Thoracic aorta (tissue), 2 donors: ENCODE data around the gene UAP1L1. TPM values are rescaled to one million over a fixed set of nuclear protein-coding genes. Genes with fewer than 3 reads are reported as not detected.

ENCODE experiments used
- ATAC-seq: fragments of 150-250 bp; one replicate; pipeline ENCODE4 v1.8.0; 2017; ENCODE audit warnings: low read depth; ENCODE audit not compliant: insufficient number of reproducible peaks, low FRiP score
- DNase-seq: peaks from one replicate; pipeline ENCODE4 v3.0.0-alpha.2; 2020; ENCODE audit warnings: low spot score
- H3K27ac ChIP-seq, 2 donors: fragments of 200-600 bp; sonication (generic); 1 replicate in 1 of 2; 2 replicates in 1 of 2; pipeline ENCODE4 v1.5.1; 2016; ENCODE audit warnings: mild to moderate bottlenecking in 2 of 2, moderate library complexity in 2 of 2
- H3K27me3 ChIP-seq: fragments of 200-600 bp; sonication (generic); replicated peaks from 2 replicates; pipeline ENCODE4 v1.6.0; 2016; ENCODE audit warnings: mild to moderate bottlenecking; ENCODE audit not compliant: insufficient read depth
- H3K36me3 ChIP-seq: fragments of 200-600 bp; sonication (generic); one replicate; pipeline ENCODE4 v1.5.1; 2016
- H3K4me1 ChIP-seq, 2 donors: fragments of 200-600 bp; sonication (generic); 1 replicate in 1 of 2; 2 replicates in 1 of 2; pipeline versions ENCODE4 v1.5.1 to v1.6.0; 2016; ENCODE audit warnings: low read depth in 2 of 2, mild to moderate bottlenecking in 1 of 2; ENCODE audit not compliant: control insufficient read depth in 1 of 2
- H3K4me3 ChIP-seq: fragments of 200-600 bp; sonication (generic); 2 replicates; pipeline ENCODE4 v1.5.1; 2016; ENCODE audit warnings: mild to moderate bottlenecking
- H3K9me3 ChIP-seq: fragments of 200-600 bp; sonication (generic); 2 replicates; pipeline ENCODE4 v1.5.1; 2016
- CTCF ChIP-seq: fragments of 200-600 bp; sonication (generic); IDR thresholded peaks from one replicate; pipeline ENCODE4 v1.5.1; 2019; ENCODE audit warnings: antibody characterized with exemption
- total RNA-seq, 2 donors: library from RNA; depleted of rRNA; stranded (reverse); fragments of >200 nt; gene quantifications; one replicate each; pipeline versions ENCODE4 v1.1.0 to v1.2.3, GENCODE V29; 2016

UAP1L1 gene
- total RNA-seq, 2 donors from 2014 or later = 9.6 to 11.4 TPM

GRCh38 chr9:137099231-137099630 lies 21.9 kb downstream of the UAP1L1 start:
- peaks cover 65% of the 10 kb centered on the region for H3K36me3 ChIP-seq
- no peaks in the 10 kb centered on the region for H3K27me3 ChIP-seq
- no peaks in the 10 kb centered on the region for H3K9me3 ChIP-seq
- TF ChIP-seq CTCF = no peak
- H3K4me1 ChIP-seq = no peaks in the 10 kb centered on the region
- no peak for ATAC-seq
- H3K4me3 ChIP-seq = no peak overlapping the region
- DNase-seq = no peak
- no peak overlapping the region for H3K27ac ChIP-seq

GRCh38 chr9:137103206-137103999 lies 26.1 kb downstream of the UAP1L1 start:
- Histone ChIP-seq H3K27me3 (no peaks in the 10 kb centered on the region), H3K27ac (no peak overlapping the region), H3K36me3 (peaks cover 64% of the 10 kb centered on the region), H3K4me3 (no peak overlapping the region), H3K9me3 (no peaks in the 10 kb centered on the region), H3K4me1 (no peaks in the 10 kb centered on the region)
- TF ChIP-seq CTCF = no peak
- no peak for DNase-seq
- no peak for ATAC-seq

- H3K27ac ChIP-seq = no peak overlapping the region
- no peak for TF ChIP-seq CTCF
- H3K4me1 ChIP-seq = no peaks in the 10 kb centered on the region
- peaks cover 45% of the 10 kb centered on the region for H3K36me3 ChIP-seq
- ATAC-seq (no peak), DNase-seq (no peak)
- H3K27me3 ChIP-seq = no peaks in the 10 kb centered on the region
- H3K4me3 ChIP-seq = no peak overlapping the region
- H3K9me3 ChIP-seq = no peaks in the 10 kb centered on the region
Measured at GRCh38 chr9:137105814-137106661, 28.7 kb downstream of the UAP1L1 start.

- H3K36me3 ChIP-seq = peaks cover 38% of the 10 kb centered on the region
- no peak overlapping the region for H3K27ac ChIP-seq
- no peak for TF ChIP-seq CTCF
- no peaks in the 10 kb centered on the region for H3K4me1 ChIP-seq
- H3K27me3 ChIP-seq = no peaks in the 10 kb centered on the region
- H3K4me3 ChIP-seq = no peak overlapping the region
- ATAC-seq = no peak
- no peak for DNase-seq
- no peaks in the 10 kb centered on the region for H3K9me3 ChIP-seq
Measured at GRCh38 chr9:137106662-137107250, 29.4 kb downstream of the UAP1L1 start.
